Measurements from ENCODE around the gene KCNK5. TPM values are rescaled to one million over a fixed set of nuclear protein-coding genes. Genes with fewer than 3 reads are reported as not detected.

KCNK5 gene
- total and polyA plus RNA-seq, 2 of the 8 experiments (the other 6 are each of a cell fraction or from before 2014, with no cell fraction given) = 20.9 to 44.3 TPM

DNA sequence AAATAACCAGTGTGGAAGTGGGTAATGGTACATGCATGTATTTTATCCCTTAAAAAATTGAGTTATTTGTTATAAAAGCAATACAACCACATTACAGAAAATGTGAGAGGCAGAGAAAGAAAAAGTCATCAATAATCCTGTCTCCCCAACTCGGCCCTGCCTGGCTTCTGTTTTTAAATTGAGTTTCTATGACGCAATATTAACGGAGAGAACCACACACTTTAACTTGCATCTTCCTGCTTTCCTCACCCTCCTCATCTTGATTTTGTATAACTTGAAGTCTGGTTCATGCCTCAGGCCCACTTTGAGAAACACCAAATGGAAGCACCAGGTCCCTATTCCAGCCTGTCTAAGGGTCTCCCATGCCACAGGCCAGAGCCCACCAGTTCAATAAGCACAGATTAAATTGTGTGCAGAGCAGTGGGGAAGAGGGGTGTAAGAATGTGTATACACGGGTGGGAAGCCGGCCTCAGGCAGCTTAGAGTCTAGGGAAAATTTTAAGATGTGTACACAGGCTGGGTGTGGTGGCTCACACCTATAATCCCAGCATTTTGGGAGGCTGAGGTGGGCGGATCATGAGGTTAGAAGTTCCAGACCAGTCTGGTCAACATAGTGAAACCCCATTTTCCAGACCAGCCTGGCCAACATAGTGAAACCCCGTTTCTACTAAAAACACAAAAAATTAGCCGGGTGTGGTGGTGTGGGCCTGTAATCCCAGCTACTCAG lies 15.9 kb downstream of the KCNK5 start:
- no peak for DNase-seq (ENCODE audit: low read depth in 1 of 2, low spot score in 2 of 2)
- no peaks in the 10 kb centered on the region for H3K23me2 ChIP-seq (ENCODE audit: low read depth, low read length)
- H2BK20ac ChIP-seq (ENCODE audit: low read length) = no peak overlapping the region
- peaks cover 0 to 10% (median 3%) of the 10 kb centered on the region in 4 experiments; a peak in 3 of 8 replicates for H3K36me3 ChIP-seq (ENCODE audit: control insufficient read depth in 2 of 4, insufficient read depth in 4 of 4, low read length in 3 of 4)
- TF ChIP-seq MAFK (IDR thresholded peaks at IDR 0.05; ENCODE audit: low read depth, low read length) = no peak
- peak; percentile 59; the same call in 1 of the 2 replicates for TF ChIP-seq CEBPB (IDR thresholded peaks at IDR 0.05; ENCODE audit: low read depth, low read length)
- no peak overlapping the region for H4K91ac ChIP-seq (replicated peaks; ENCODE audit: insufficient read length, low read length)
- no peak overlapping the region for H3K4me2 ChIP-seq (ENCODE audit: insufficient read depth in 1 of 2, low read depth in 2 of 2, low read length in 2 of 2)
- peaks cover 13 to 95% of the 10 kb centered on the region in 2 experiments for H3K79me2 ChIP-seq (ENCODE audit: control insufficient read depth in 1 of 2, insufficient read depth in 2 of 2, low read length in 2 of 2)
- H3K14ac ChIP-seq (ENCODE audit: insufficient read length) = no peak overlapping the region
- H3K23ac ChIP-seq (ENCODE audit: insufficient read length) = no peak overlapping the region
- no peak overlapping the region for H4K5ac ChIP-seq (ENCODE audit: insufficient read length, low read depth, low read length)
- H3K18ac ChIP-seq (ENCODE audit: extremely low read depth, low read length) = no peak overlapping the region
- FAIRE-seq = no peak
- no peak overlapping the region for H2BK5ac ChIP-seq (ENCODE audit: low read depth, low read length)
- peaks cover 44 to 45% of the 10 kb centered on the region in 2 experiments for H4K20me1 ChIP-seq (replicated peaks in 1 of 2; ENCODE audit: control insufficient read depth in 1 of 2, insufficient read depth in 2 of 2, low read length in 2 of 2)
- no peak overlapping the region for H3K9ac ChIP-seq (replicated peaks in 1 of 4; ENCODE audit: extremely low read depth in 1 of 4, low read depth in 3 of 4, low read length in 3 of 4)
- no peak overlapping the region for H2BK120ac ChIP-seq (replicated peaks; ENCODE audit: low read depth, low read length)
- H3K56ac ChIP-seq (replicated peaks; ENCODE audit: insufficient read length, low read depth, low read length) = no peak overlapping the region
- no peak overlapping the region for H4K8ac ChIP-seq (ENCODE audit: extremely low read depth, insufficient read depth, low read length)
- CTCF ChIA-PET (ENCODE audit: partially characterized antibody) = interaction anchor here (0.9 to 72.8 kb wide), 4 partner anchors 1 to 83 kb away, joined by 3 to 1738 read pairs (median 836); partner anchors contain the start of genes KCNK17 and KCNK5
- no peak overlapping the region for H2BK15ac ChIP-seq (ENCODE audit: low read length)
- WGBS, 2 experiments (ENCODE audit: extremely low coverage in 1 of 2, insufficient coverage in 1 of 2, insufficient read length in 1 of 2, insufficient replicate concordance in 2 of 2, low coverage in 1 of 2, low lambda C conversion rate in 2 of 2, missing lambda C conversion rate in 1 of 2) = 84% methylated on average over 8 of the region's 8 CpGs; no CpG with 5 or more reads in 1 of the 2 experiments
- H3K4me3 ChIP-seq (ENCODE audit: extremely low read depth in 1 of 4, insufficient read depth in 2 of 4, low read depth in 3 of 4, low read length in 4 of 4) = no peak overlapping the region
- H2BK12ac ChIP-seq (ENCODE audit: low read depth, low read length) = no peak overlapping the region
- H3K79me1 ChIP-seq (ENCODE audit: low read depth, low read length) = peaks cover 23% of the 10 kb centered on the region
- H3K27ac ChIP-seq (ENCODE audit: low read depth, low read length) = no peak overlapping the region
- H3K27me3 ChIP-seq (replicated peaks in 1 of 4; ENCODE audit: control insufficient read depth in 3 of 4, extremely low read depth in 1 of 4, insufficient read depth in 3 of 4, low read length in 3 of 4) = no peaks in the 10 kb centered on the region
- no peak overlapping the region for H2AK5ac ChIP-seq (ENCODE audit: low read depth, low read length)
- POLR2A ChIA-PET (ENCODE audit: partially characterized antibody) = interaction anchor here (1.0 kb wide), 1 partner anchor 54 kb away, joined by 3 read pairs; no protein-coding TSS in a partner anchor
- H3K9me3 ChIP-seq (ENCODE audit: insufficient read depth in 2 of 2, low read depth in 1 of 2, low read length in 1 of 2) = no peaks in the 10 kb centered on the region
- no peak overlapping the region for H3K4ac ChIP-seq (replicated peaks; ENCODE audit: insufficient read length, low read depth, low read length)
- peaks cover 23 to 40% (median 27%) of the 10 kb centered on the region in 4 experiments for H3K4me1 ChIP-seq (replicated peaks in 1 of 4; ENCODE audit: control insufficient read depth in 3 of 4, insufficient read depth in 4 of 4, low read length in 3 of 4)
- H2AFZ ChIP-seq (ENCODE audit: low read length) = no peak overlapping the region
